Middle frontal gyrus (tissue), 1 donor: ENCODE results near the gene ZNF764.

Source experiments
- DNase-seq: peaks from one replicate; pipeline ENCODE4 v3.0.0-alpha.2; 2015; ENCODE audit warnings: low spot score; ENCODE audit errors: extremely low spot score

ZNF764 gene

DNA sequence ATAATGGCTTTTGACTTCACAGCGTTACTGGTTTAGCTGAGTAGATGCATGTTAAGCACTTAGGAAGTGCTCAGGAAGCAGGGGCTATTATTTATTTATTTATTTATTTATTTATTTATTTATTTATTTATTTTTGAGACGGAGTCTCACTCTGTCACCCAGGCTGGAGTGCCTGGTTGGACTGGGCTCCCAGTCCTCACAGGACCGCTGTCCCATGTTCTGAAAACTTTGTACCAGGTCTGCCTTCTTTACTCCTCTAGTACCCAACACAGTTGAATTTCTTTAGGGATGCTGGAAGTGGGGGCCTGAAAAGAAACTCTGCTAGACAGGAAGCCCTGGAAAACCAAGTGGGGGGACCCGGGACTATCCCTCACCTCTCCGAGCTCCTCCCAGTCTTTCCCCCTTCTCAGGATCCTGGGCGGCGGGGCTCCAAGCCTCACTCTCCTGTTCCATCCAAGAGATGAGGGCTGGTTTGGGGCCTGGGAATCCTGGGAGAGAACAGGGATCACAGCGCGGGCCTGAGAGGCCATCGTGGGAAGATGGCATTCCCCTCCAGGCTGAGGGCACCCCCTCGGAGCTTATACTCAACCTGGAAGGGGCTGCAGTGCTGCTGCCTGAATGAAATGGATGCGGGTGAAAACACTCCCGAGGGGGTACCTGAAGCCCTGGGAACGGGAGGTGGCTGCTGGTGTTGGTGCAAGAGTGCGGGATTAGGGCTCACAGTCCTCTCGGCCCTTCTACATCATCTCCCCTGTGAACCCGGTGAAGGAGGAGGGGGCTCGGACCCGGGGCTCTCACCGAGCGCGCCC, 12.7 kb upstream of the ZNF764 start:
- DNase-seq, result no peak

DNA sequence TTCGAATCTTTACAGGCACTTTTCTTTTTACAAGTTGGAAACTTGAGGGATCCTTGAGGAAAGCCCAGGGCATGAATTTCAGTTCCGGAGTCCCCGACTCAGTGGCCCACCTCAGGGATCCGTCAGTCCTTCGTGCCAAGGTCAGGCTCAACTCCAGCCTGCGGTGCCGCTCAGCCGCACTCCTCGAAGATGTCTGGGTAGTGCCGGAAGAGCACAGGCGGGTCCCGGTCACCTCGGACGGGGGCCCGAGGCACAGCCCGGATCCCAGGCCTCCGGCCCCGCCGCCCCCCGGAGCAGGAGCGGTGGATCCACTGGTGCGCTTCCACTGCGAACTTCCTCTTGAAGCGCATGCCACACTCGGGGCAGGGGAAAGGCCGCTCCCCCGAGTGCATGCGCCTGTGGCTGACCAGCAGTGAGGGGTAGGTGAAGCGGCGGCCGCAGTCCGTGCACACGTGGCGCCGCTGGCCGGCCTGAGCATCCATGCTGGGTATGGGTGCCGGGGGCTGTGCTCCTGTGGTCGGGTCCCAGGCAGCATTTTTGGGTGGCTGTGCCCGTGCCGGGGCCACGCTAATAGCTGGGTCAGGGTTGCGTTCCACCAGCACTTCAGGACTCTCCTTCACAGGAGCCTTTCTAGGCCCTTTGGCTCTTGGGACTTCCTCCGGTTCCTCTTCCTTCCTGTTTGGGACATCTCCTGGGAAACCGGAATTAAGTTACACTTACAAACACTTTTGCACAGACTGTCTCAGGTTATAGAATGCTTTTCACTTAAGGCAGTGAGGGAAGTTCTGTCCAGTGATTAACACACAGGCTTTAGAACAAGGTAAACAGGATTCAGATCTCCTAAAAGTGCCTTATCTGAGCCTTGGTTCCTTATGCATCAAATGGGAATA, 11.8 kb upstream of the ZNF764 start:
- DNase-seq, result no peak

DNA sequence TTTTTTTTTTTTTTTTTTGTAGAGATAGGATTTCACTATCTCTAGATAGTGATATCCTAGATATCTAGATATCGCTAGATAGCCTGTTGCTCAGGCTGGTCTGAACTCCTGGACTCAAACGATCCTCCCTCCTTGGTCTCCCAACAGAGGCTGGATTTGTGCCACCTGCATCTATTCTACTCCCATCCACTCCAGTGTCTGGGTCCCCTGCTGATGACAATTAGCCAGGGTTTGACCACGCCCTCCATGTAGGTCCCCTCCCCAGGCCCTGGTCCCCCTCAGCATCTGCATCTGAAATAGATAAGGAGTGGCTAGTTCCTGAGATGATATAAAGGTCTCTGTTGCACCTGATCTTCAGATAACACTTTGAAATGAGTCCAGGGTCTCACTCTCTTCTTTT, 11.1 kb upstream of the ZNF764 start:
- DNase-seq, result no peak

GRCh38 chr16:30567991-30568638, 9.9 kb upstream of the ZNF764 start:
- DNase-seq, result no peak

- no peak for DNase-seq
These were observed 9.2 kb upstream of the ZNF764 start for GRCh38 chr16:30567160-30567990.

DNA sequence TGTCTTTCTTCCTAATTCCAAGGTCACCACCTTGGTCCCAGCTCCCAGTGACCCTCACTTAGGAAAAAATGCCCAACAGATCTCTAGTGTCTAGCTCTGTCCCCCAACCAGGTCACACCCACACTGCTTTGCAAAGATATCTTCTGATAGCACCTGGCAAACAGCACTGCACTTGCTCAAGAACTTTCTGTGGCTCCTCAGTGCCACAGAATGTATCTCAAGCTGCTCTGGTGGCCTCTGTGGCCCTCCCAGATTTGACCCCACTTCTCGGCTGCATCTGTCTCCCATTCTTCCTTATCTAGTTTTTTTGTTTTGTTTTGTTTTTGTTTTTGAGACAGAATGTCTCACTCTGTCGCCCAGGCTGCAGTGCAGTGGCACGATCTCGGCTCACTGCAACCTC, 8.4 kb upstream of the ZNF764 start:
- DNase-seq, result no peak

GRCh38 chr16:30565984-30566383, 7.8 kb upstream of the ZNF764 start:
- DNase-seq, result no peak

GRCh38 chr16:30565526-30565925, 7.4 kb upstream of the ZNF764 start:
- DNase-seq, result no peak

- DNase-seq, result no peak
These were observed 3.8 kb upstream of the ZNF764 start for GRCh38 chr16:30562021-30562420.

GRCh38 chr16:30561089-30561816, 3.1 kb upstream of the ZNF764 start:
- no peak for DNase-seq

GRCh38 chr16:30559690-30560089, 1.5 kb upstream of the ZNF764 start:
- no peak for DNase-seq

- DNase-seq, result no peak
These were observed 709 bp upstream of the ZNF764 start for GRCh38 chr16:30558789-30559377.

DNA sequence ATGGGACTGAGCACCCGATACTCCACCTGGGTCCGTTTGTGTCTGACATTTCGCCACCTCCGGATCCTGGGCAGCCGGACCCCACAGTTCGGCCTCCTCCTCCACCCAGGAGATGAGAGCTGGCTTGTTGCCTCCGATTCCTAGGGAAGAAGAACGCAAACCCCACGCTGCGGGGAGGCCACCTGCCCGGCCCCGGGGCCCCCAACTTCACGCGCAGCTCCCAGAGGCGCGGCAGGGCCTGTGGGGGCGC, 542 bp downstream of the ZNF764 start:
- DNase-seq, result no peak

GRCh38 chr16:30556125-30556473, 2.1 kb downstream of the ZNF764 start:
- DNase-seq, result no peak

DNA sequence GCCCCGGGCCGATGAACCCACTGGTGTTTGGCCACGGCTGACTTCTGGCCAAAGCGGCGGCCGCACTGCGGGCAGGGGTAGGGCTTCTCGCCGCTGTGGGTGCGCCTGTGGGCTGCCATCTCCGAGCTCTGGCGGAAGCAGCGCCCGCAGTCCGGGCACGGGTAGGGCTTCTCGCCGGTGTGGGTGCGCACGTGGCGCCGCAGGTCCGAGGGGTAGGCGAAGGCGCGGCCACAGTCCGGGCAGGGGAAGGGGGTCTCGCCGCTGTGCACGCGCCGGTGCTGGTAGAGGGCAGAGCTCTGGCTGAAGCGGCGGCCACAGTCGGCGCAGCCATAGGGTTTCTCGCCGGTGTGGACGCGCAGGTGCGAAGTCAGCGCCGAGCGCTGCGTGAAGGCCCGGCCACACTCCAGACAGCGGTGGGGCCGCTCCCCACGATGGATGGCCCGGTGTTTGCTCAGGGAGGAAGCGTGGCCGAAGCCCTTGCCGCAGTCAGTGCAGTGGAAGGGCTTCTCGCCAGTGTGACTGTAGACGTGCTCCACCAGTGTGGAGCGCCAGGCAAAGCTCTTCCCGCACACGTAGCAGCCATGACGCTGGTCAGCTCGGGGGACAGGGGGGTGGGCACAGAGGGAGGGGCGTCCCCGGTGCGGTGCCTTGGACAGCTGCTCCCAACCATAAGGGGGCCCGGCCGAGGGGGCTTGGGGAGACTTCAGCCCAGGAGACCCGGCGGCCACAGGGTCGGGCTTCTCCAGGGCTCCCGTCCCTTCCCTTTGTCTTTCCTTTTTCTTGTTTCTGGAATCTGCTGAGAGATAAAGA, 2.7 kb downstream of the ZNF764 start:
- no peak for DNase-seq

DNA sequence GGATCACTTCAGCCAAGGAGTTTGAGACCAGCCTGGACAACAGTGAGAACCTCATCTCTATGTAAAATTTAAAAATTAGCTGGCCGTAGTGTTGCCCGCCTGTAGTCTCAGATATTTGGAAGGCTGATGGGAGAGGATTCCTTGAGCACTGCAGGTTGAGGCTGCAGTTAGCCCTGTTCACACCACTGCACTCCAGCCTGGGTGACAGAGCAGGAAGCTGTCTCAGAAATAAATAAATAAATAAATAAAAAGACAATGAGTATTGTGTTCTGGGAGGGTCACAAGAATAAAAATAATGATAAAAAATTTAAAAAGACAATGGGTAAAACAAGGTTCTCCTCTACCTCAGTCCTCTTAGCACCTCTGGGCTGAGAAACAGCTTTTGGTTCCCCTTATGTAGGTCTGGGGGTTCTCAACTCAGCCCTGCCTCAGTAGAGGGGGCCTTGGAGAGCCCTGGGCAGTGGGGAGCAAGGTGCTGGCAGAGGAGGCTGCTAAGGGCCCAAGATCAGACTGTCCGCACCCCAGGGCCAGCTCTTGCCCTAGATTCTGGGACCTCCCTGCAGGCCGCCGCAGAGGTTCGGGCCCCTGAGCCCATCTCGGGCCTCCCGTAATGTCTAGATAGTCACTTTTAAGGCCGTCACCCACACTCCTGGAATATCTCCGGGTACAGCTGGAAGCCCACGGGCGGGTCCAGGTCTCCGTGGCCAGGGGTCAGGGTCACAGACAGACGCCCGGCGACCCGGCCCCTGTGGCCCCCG, 3.4 kb downstream of the ZNF764 start:
- DNase-seq, result no peak

- DNase-seq, result no peak
These were observed 4.7 kb downstream of the ZNF764 start for GRCh38 chr16:30553393-30553899.

DNA sequence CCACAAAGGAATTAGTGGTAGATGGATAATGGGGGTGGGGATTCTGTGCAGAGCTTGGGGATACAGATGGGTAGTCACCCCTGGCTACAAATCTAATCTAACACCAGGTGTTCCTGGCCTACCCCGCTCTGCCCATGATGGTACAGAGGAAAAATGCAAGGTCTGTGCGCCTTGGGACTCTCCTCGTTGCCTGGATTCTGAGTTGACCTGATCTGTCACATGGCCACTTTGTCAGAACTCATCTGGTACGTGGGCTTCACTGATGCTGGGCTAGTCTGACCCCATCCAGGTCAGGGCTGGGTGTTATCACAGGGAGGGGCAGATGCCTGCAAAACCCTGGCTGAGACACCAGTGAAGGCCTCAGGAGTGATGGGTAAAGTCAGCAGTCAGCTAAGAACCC, 5.2 kb downstream of the ZNF764 start:
- no peak for DNase-seq

DNA sequence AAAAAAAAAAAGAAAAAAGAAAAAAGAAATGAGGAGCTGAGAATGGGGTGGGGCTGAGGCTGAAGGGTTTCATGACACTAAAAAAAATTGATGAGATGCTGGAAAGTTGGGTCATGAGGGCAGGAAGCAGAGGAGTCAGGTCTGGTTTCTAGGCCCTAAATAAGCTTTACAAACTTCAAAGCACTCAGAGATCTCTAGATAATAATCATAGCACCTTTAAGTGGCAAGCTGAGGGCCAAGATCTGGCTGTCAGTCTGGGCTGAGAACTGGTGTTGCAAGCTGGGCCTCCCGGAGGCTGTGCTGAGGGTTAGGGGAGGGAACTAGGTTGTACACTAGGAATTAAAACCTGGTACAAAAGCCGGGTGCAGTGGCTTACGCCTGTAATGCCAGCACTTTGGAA, 6.4 kb downstream of the ZNF764 start:
- DNase-seq, result no peak
